Natural killer cell (primary cell): Measurements from ENCODE around the gene RASSF10. TPM values are rescaled to one million over a fixed set of nuclear protein-coding genes. Genes with fewer than 3 reads are reported as not detected.

Experiments used
- ATAC-seq, 3 donors: fragments of 150-1000 bp in 2 of 3; fragments of 200-7000 bp in 1 of 3; cut with Tn5 transposase; 1 replicate in 1 of 3; 2 replicates in 2 of 3; pipeline ENCODE4 v1.10.0; 2021; ENCODE audit warnings: mild to moderate bottlenecking in 2 of 3, moderate library complexity in 2 of 3
- DNase-seq, 2 donors: peaks; one replicate each; pipeline versions ENCODE4 v3.0.0 to v3.0.0-alpha.2; 2013 to 2021; ENCODE audit warnings: mixed read lengths in 1 of 2
- H3K27ac ChIP-seq: one replicate; pipeline ENCODE4 v1.5.1; 2013; ENCODE audit warnings: mild to moderate bottlenecking, low read length
- H3K27me3 ChIP-seq: one replicate; pipeline ENCODE4 v1.6.1; 2013; ENCODE audit warnings: low read length; ENCODE audit not compliant: control insufficient read depth, insufficient read depth
- H3K36me3 ChIP-seq: one replicate; pipeline ENCODE4 v1.6.1; 2013; ENCODE audit warnings: low read length; ENCODE audit not compliant: control insufficient read depth, insufficient read depth
- H3K4me1 ChIP-seq: one replicate; pipeline ENCODE4 v1.6.1; 2013; ENCODE audit warnings: low read length; ENCODE audit not compliant: control insufficient read depth, insufficient read depth
- H3K4me3 ChIP-seq: one replicate; pipeline ENCODE4 v1.5.1; 2013; ENCODE audit warnings: low read length
- H3K9me3 ChIP-seq: one replicate; pipeline ENCODE4 v1.6.1; 2013; ENCODE audit warnings: low read length; ENCODE audit not compliant: control insufficient read depth, insufficient read depth
- H3K27ac Mint-ChIP-seq, 2 donors: one replicate each; pipeline ENCODE4 v1.8.0; 2022; ENCODE audit warnings: mild to moderate bottlenecking in 2 of 2, mixed read lengths in 2 of 2, moderate library complexity in 1 of 2
- H3K27me3 Mint-ChIP-seq, 2 donors: one replicate each; pipeline ENCODE4 v1.8.0; 2022; ENCODE audit warnings: low read depth in 2 of 2, mixed read lengths in 2 of 2
- H3K36me3 Mint-ChIP-seq: one replicate; pipeline ENCODE4 v1.8.0; 2022; ENCODE audit warnings: mixed read lengths
- H3K4me1 Mint-ChIP-seq, 2 donors: one replicate each; pipeline ENCODE4 v1.8.0; 2022; ENCODE audit warnings: mixed read lengths in 2 of 2
- H3K4me3 Mint-ChIP-seq: one replicate; pipeline ENCODE4 v1.8.0; 2022; ENCODE audit warnings: mild to moderate bottlenecking, moderate library complexity, mixed read lengths
- H3K9me3 Mint-ChIP-seq, 2 donors: one replicate each; pipeline ENCODE4 v1.8.0; 2022; ENCODE audit warnings: mixed read lengths in 2 of 2
- CTCF ChIP-seq: fragments of 200-600 bp; IDR thresholded peaks from one replicate; pipeline ENCODE4 v1.8.0; 2022; ENCODE audit warnings: antibody characterized with exemption
- WGBS: methylation state at CpG from one replicate; pipeline ENCODE4 v1.1.7; 2013; ENCODE audit warnings: missing lambda C conversion rate; ENCODE audit not compliant: insufficient coverage; 5-methylcytosine and 5-hydroxymethylcytosine counted together
- intact Hi-C: fragments of 100-400 bp; cut with micrococcal nuclease; formaldehyde crosslinking; loops from one replicate; pipeline ENCODE4 v1.14.2; 2022
- total RNA-seq, 4 donors: library from RNA; stranded (reverse); fragments of 120-200 nt in 1 of 4; gene quantifications; one replicate each; pipeline versions ENCODE4 v1.2.3 to v1.2.4, GENCODE V29; 2013 to 2022

RASSF10 gene
- total RNA-seq, 3 donors from 2014 or later (not counting 1 experiment from before 2014, with no cell fraction given), result not detected

GRCh38 chr11:13009476-13009920 lies 382 bp downstream of the RASSF10 start:
- no peaks in the 10 kb centered on the region for H3K36me3 Mint-ChIP-seq

GRCh38 chr11:13009921-13010748 lies 1.0 kb downstream of the RASSF10 start:
- intact Hi-C loops, result no loop called here
- Mint-ChIP-seq H3K36me3 (no peaks in the 10 kb centered on the region), H3K4me3 (no peak overlapping the region), H3K27me3 (peaks cover 48 to 71% of the 10 kb centered on the region in 2 donors), H3K4me1 (no peaks in the 10 kb centered on the region), H3K9me3 (no peaks in the 10 kb centered on the region), H3K27ac (no peak overlapping the region)
- H3K27me3 ChIP-seq, result peaks cover 17% of the 10 kb centered on the region
- no peak for TF ChIP-seq CTCF
- H3K9me3 ChIP-seq, result no peaks in the 10 kb centered on the region
- no peak overlapping the region for H3K27ac ChIP-seq
- DNase-seq (no peak), ATAC-seq (no peak)
- no peak overlapping the region for H3K4me3 ChIP-seq
- 5% methylated on average over 94 of the region's 94 CpGs for WGBS
- peaks cover 2% of the 10 kb centered on the region for H3K4me1 ChIP-seq
- H3K36me3 ChIP-seq, result no peaks in the 10 kb centered on the region

More at GRCh38 chr11:13009476-13009920, 382 bp downstream of the RASSF10 start:
- no peaks in the 10 kb centered on the region for H3K9me3 Mint-ChIP-seq
- no peak for DNase-seq
- no peak for TF ChIP-seq CTCF
- H3K4me1 ChIP-seq, result peaks cover 2% of the 10 kb centered on the region
- no peaks in the 10 kb centered on the region for H3K9me3 ChIP-seq
- no peak overlapping the region for H3K4me3 Mint-ChIP-seq
- no peak for ATAC-seq
- H3K27me3 Mint-ChIP-seq, result peaks cover 47 to 70% of the 10 kb centered on the region in 2 donors
- 4% methylated on average over 48 of the region's 48 CpGs for WGBS
- intact Hi-C loops, result no loop called here
- H3K27me3 ChIP-seq, result peaks cover 17% of the 10 kb centered on the region
- H3K4me1 Mint-ChIP-seq, result no peaks in the 10 kb centered on the region
- no peak overlapping the region for H3K27ac ChIP-seq
- no peak overlapping the region for H3K4me3 ChIP-seq
- no peak overlapping the region for H3K27ac Mint-ChIP-seq
- H3K36me3 ChIP-seq, result no peaks in the 10 kb centered on the region

GRCh38 chr11:13010749-13011465 lies 1.8 kb downstream of the RASSF10 start:
- intact Hi-C loops, result no loop called here
- Mint-ChIP-seq H3K36me3 (no peaks in the 10 kb centered on the region), H3K4me1 (no peaks in the 10 kb centered on the region), H3K9me3 (no peaks in the 10 kb centered on the region), H3K4me3 (no peak overlapping the region), H3K27me3 (peaks cover 44 to 71% of the 10 kb centered on the region in 2 donors), H3K27ac (no peak overlapping the region)
- Histone ChIP-seq H3K27ac (no peak overlapping the region), H3K4me3 (no peak overlapping the region), H3K36me3 (no peaks in the 10 kb centered on the region), H3K27me3 (peaks cover 17% of the 10 kb centered on the region), H3K9me3 (no peaks in the 10 kb centered on the region), H3K4me1 (peaks cover 2% of the 10 kb centered on the region)
- no peak for ATAC-seq
- no peak for DNase-seq
- TF ChIP-seq CTCF, result no peak
- WGBS, result 9% methylated on average over 32 of the region's 37 CpGs
